Naive thymus-derived CD4-positive, alpha-beta T cell (primary cell): Measurements from ENCODE around the gene CEP43. TPM values are rescaled to one million over a fixed set of nuclear protein-coding genes. Genes with fewer than 3 reads are reported as not detected.

ENCODE experiments used
- ATAC-seq: fragments of 150-1000 bp; cut with Tn5 transposase; 2 replicates; pipeline ENCODE4 v1.10.0; 2021; ENCODE audit warnings: mild to moderate bottlenecking, moderate library complexity
- CTCF ChIA-PET: fragments of 350-600 bp; sonication (Branson Sonifier 250); formaldehyde crosslinking; loops from one replicate; lab custom pipeline; 2021; ENCODE audit warnings: antibody characterized with exemption; lab: Charles Lee
- POLR2A ChIA-PET: fragments of 350-600 bp; sonication (Branson Sonifier 250); formaldehyde crosslinking; loops from one replicate; lab custom pipeline; 2021; ENCODE audit warnings: antibody characterized with exemption, inconsistent platforms; lab: Charles Lee
- DNase-seq, 9 donors: peaks; one replicate each; pipeline versions ENCODE4 v3.0.0 to v3.0.0-alpha.2; 2020 to 2022; ENCODE audit warnings: mixed read lengths in 1 of 9
- H3K27ac ChIP-seq: one replicate; pipeline ENCODE4 v1.7.0; 2013; ENCODE audit warnings: mild to moderate bottlenecking, low read depth, low read length, moderate library complexity
- H3K27me3 ChIP-seq, 2 donors: one replicate each; pipeline ENCODE4 v1.7.0; 2013; ENCODE audit warnings: low read length in 2 of 2, mild to moderate bottlenecking in 2 of 2, moderate library complexity in 2 of 2; ENCODE audit not compliant: control insufficient read depth in 2 of 2, insufficient read depth in 2 of 2
- H3K36me3 ChIP-seq, 3 experiments: 1 replicate in 2 of 3; 2 replicates in 1 of 3; pipeline ENCODE4 v1.7.0; 2013; ENCODE audit warnings: low read length in 3 of 3, mild to moderate bottlenecking in 3 of 3, moderate library complexity in 1 of 3; ENCODE audit not compliant: insufficient read depth in 3 of 3, control insufficient read depth in 2 of 3
- H3K4me1 ChIP-seq, 2 donors: one replicate each; pipeline ENCODE4 v1.7.0; 2013; ENCODE audit warnings: low read length in 2 of 2, mild to moderate bottlenecking in 2 of 2, moderate library complexity in 1 of 2; ENCODE audit not compliant: control insufficient read depth in 2 of 2, insufficient read depth in 2 of 2
- H3K4me3 ChIP-seq: 2 replicates; pipeline ENCODE4 v1.7.0; 2013; ENCODE audit warnings: mild to moderate bottlenecking, low read length
- H3K9me3 ChIP-seq, 3 experiments: 1 replicate in 2 of 3; 2 replicates in 1 of 3; pipeline ENCODE4 v1.7.0; 2013; ENCODE audit warnings: low read length in 3 of 3; ENCODE audit not compliant: control insufficient read depth in 2 of 3
- H3K27ac Mint-ChIP-seq, 9 donors: one replicate each; pipeline ENCODE4 v1.8.0; 2020 to 2022; ENCODE audit warnings: mixed read lengths in 9 of 9, mild to moderate bottlenecking in 8 of 9, moderate library complexity in 5 of 9, inconsistent platforms in 2 of 9
- H3K27me3 Mint-ChIP-seq, 5 donors: one replicate each; pipeline ENCODE4 v1.8.0; 2021 to 2022; ENCODE audit warnings: mixed read lengths in 5 of 5, mild to moderate bottlenecking in 1 of 5
- H3K36me3 Mint-ChIP-seq, 5 donors: one replicate each; pipeline ENCODE4 v1.8.0; 2020 to 2022; ENCODE audit warnings: mixed read lengths in 5 of 5, mild to moderate bottlenecking in 3 of 5, inconsistent platforms in 1 of 5
- H3K4me1 Mint-ChIP-seq, 7 donors: one replicate each; pipeline ENCODE4 v1.8.0; 2020 to 2022; ENCODE audit warnings: mixed read lengths in 7 of 7, mild to moderate bottlenecking in 3 of 7, inconsistent platforms in 1 of 7
- H3K4me3 Mint-ChIP-seq, 10 donors: one replicate each; pipeline ENCODE4 v1.8.0; 2020 to 2022; ENCODE audit warnings: mild to moderate bottlenecking in 10 of 10, mixed read lengths in 10 of 10, moderate library complexity in 6 of 10, inconsistent platforms in 2 of 10
- H3K9me3 Mint-ChIP-seq, 11 donors: one replicate each; pipeline ENCODE4 v1.8.0; 2020 to 2022; ENCODE audit warnings: mixed read lengths in 11 of 11, mild to moderate bottlenecking in 4 of 11, inconsistent platforms in 1 of 11, moderate library complexity in 1 of 11
- intact Hi-C, 2 donors: fragments of 100-400 bp; cut with micrococcal nuclease; formaldehyde crosslinking; loops; one replicate each; pipeline ENCODE4 v1.15.1; 2023
- polyA plus RNA-seq, 2 donors: library from polyadenylated mRNA; unstranded; fragments of 300-500 nt; fragmentation: Illumina TruSeq; gene quantifications; one replicate each; pipeline ENCODE4 v1.2.3, GENCODE V29; 2021
- total RNA-seq, 6 experiments: library from RNA in 5 of 6; stranded (reverse) in 5 of 6; gene quantifications; 1 replicate in 5 of 6; 2 replicates in 1 of 6; pipeline ENCODE4 v1.2.3 and lab custom pipeline; 2021 to 2026

CEP43 gene
- total and polyA plus RNA-seq, 7 experiments from 2014 or later: 3.3 to 17.6 (median 11.6) TPM

DNA sequence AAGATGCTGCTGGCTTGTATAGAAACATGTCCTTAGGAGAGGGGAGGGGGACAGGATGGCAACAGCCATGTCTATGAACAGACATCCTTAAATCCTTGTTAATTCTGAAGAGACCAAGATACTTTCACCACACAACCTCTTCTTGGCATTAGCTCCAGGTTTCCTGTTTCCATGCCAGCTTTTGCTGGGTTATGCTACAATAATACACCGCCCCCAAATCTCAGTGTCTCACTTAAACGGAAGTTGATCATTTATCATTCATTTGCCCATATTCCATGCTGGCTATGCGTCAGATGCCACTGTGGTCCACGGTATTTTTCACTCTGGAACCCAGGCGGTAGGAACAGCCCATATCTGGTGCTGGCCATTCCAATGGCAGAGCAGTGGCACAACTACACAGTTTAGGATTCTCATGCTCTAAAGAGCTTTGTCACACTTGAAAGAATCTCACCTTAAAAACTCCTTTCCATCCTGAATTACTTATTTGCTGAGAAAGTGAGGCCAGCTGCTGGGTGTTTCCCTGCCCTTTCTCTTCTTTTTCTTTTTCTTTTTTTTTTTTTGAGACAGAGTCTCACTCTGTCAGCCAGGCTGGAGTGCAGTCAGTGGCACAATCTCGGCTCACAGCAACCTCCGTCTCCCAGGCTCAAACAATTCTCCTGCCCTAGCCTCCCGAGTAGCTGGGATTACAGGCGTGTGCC lies 39.1 kb upstream of the CEP43 start:
- intact Hi-C loops: loop anchor here (1.0 to 10.0 kb wide), 9 partner anchors 9 to 705 kb away; partner anchors contain the start of gene RPS6KA2 (in 1 of the 2)
- POLR2A ChIA-PET: interaction anchor here (0.7 to 16.2 kb wide), 13 partner anchors 9 to 333 kb away, joined by 3 to 245 read pairs (median 8); partner anchors contain the start of genes CEP43 and RPS6KA2
- H3K4me3 ChIP-seq: peak overlapping the region; percentile 47

DNA sequence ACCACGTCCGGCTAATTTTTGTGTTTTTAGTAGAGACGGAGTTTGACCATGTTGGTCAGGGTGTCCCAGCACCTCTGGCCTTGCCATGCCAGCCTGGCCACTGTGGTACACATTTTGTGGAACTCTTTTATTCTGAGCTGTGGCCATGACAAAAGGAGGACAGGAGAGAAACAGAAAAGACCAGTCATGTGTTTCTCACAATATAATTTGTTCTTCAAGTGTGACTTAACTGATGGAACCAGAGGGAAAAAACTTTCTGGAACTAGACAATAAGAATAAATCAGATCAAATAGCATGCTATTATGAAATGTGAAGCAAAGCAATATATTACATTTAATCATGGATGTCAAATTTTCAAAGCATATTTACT lies 38.6 kb upstream of the CEP43 start:
- peaks cover 32 to 46% (median 37%) of the 10 kb centered on the region in 7 donors for H3K4me1 Mint-ChIP-seq
- H3K27ac Mint-ChIP-seq: peak overlapping the region; percentile 95 to 99 (median 98)
- H3K4me3 Mint-ChIP-seq: peak overlapping the region in 3 of 10 donors; percentile 87 to 98 (median 90)
- H3K4me3 ChIP-seq: no peak overlapping the region
- peak overlapping the region; percentile 92 for H3K27ac ChIP-seq
- H3K36me3 Mint-ChIP-seq: peaks cover 0 to 20% (median 3%) of the 10 kb centered on the region in 5 donors
- H3K9me3 ChIP-seq: no peaks in the 10 kb centered on the region
- POLR2A ChIA-PET: interaction anchor here (0.9 to 16.2 kb wide), 8 partner anchors 9 to 333 kb away, joined by 3 to 245 read pairs (median 12); partner anchors contain the start of genes CEP43 and RPS6KA2
- DNase-seq: no peak
- peaks cover 31 to 33% of the 10 kb centered on the region in 2 donors for H3K4me1 ChIP-seq
- no peak for ATAC-seq
- no peaks in the 10 kb centered on the region for H3K27me3 Mint-ChIP-seq
- no peaks in the 10 kb centered on the region for H3K27me3 ChIP-seq
- peaks cover 0 to 8% (median 0%) of the 10 kb centered on the region in 3 experiments for H3K36me3 ChIP-seq
- peaks cover 0 to 24% (median 10%) of the 10 kb centered on the region in 11 donors for H3K9me3 Mint-ChIP-seq
- intact Hi-C loops: loop anchor here in 1 of 2 donors (10.0 kb wide), 1 partner anchor 706 kb away; no protein-coding TSS in a partner anchor
- CTCF ChIA-PET: interaction anchor here (3.2 kb wide), 1 partner anchor 28 kb away, joined by 26 read pairs; no protein-coding TSS in a partner anchor

More for the DNA sequence above, 39.1 kb upstream of the CEP43 start:
- ATAC-seq (no peak), DNase-seq (no peak)
- Histone ChIP-seq H3K36me3 (peaks cover 0 to 9% (median 0%) of the 10 kb centered on the region in 3 experiments), H3K4me1 (peaks cover 31 to 33% of the 10 kb centered on the region in 2 donors), H3K27ac (peak overlapping the region; percentile 92), H3K9me3 (no peaks in the 10 kb centered on the region), H3K27me3 (no peaks in the 10 kb centered on the region)
- Mint-ChIP-seq H3K9me3 (peaks cover 0 to 25% (median 8%) of the 10 kb centered on the region in 11 donors), H3K27ac (peak overlapping the region; percentile 95 to 99 (median 98)), H3K4me3 (peak overlapping the region; percentile 82 to 99 (median 96)), H3K27me3 (no peaks in the 10 kb centered on the region), H3K36me3 (peaks cover 0 to 22% (median 4%) of the 10 kb centered on the region in 5 donors), H3K4me1 (peaks cover 35 to 50% (median 41%) of the 10 kb centered on the region in 7 donors)
- CTCF ChIA-PET: interaction anchor here (3.2 kb wide), 1 partner anchor 28 kb away, joined by 26 read pairs; no protein-coding TSS in a partner anchor

DNA sequence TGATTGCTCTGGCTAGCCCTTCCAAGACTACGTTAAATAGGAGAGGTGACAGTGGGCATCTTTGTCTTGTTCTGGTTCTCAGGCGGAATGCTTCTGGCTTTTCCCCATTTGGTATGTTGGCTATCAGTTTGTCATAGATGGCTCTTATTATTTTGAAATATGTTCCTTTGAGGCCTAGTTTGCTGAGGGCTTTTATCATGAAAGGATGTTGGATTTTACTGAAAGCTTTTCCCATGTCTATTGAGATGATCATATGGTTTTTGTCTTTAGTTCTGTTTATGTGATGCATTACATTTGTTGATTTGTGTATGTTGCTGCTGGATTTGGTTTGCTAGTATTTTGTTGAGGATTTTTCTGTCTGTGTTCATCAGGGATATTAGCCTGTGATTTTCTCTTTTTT lies 32.9 kb upstream of the CEP43 start:
- H3K4me3 ChIP-seq: no peak overlapping the region
- Mint-ChIP-seq H3K9me3 (peaks cover 4 to 32% (median 17%) of the 10 kb centered on the region in 11 donors), H3K27ac (peak overlapping the region in 3 of 9 donors; percentile 33 to 84 (median 54)), H3K4me1 (peaks cover 15 to 42% (median 20%) of the 10 kb centered on the region in 7 donors), H3K36me3 (peaks cover 5 to 54% (median 15%) of the 10 kb centered on the region in 5 donors), H3K27me3 (no peaks in the 10 kb centered on the region), H3K4me3 (peak overlapping the region in 1 of 10 donors; percentile 27)
- H3K27ac ChIP-seq: no peak overlapping the region
- H3K27me3 ChIP-seq: no peaks in the 10 kb centered on the region
- DNase-seq (no peak), ATAC-seq (no peak)
- CTCF ChIA-PET: interaction anchor here (0.7 kb wide), 1 partner anchor 251 kb away, joined by 4 read pairs; no protein-coding TSS in a partner anchor
- H3K4me1 ChIP-seq: peaks cover 6 to 21% of the 10 kb centered on the region in 2 donors
- intact Hi-C loops: loop anchor here in 1 of 2 donors (10.0 kb wide), 1 partner anchor 711 kb away; no protein-coding TSS in a partner anchor
- no peaks in the 10 kb centered on the region for H3K36me3 ChIP-seq
- no peaks in the 10 kb centered on the region for H3K9me3 ChIP-seq
- POLR2A ChIA-PET: interaction anchor here (12.8 kb wide), 1 partner anchor 10 kb away, joined by 245 read pairs; the partner anchor contains the start of gene RNASET2

DNA sequence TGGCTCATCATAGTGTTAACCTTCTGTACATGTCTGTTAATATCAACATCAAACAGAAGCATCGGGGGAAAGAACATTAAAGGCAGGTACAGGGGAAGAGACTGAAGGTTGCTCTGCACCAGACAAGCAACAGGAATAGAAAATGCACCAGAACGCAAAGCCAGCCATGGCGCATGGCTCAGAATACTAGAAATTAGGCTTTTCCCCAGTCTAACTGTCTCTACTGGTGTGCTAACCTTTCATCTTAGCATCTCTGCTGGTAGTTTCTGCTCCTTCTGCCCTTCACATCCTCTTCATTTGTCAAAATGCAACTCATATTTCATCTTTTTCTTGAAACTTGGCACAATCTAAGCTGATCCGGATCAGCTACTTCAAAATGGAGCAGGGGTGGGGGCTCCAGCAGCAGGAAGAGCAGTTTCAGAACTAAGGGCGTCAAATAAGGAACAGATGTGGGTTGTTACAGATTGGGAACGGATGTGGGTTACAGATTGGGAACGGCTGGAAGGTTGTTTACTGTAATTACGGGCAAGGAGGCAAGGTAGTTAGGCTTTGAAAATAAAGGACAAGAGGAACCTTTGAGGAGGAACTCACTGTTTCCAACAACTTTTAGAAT lies 29.7 kb upstream of the CEP43 start:
- ChIA-PET CTCF (no interaction called here), POLR2A (interaction anchor here (0.9 to 12.8 kb wide), 4 partner anchors 10 to 150 kb away, joined by 3 to 245 read pairs (median 3); partner anchors contain the start of gene RNASET2)
- intact Hi-C loops: loop anchor here (1.0 to 10.0 kb wide), 3 partner anchors 10 to 715 kb away; no protein-coding TSS in a partner anchor
- Histone ChIP-seq H3K27me3 (no peaks in the 10 kb centered on the region), H3K9me3 (no peaks in the 10 kb centered on the region), H3K4me1 (peaks cover 6 to 27% of the 10 kb centered on the region in 2 donors), H3K36me3 (no peaks in the 10 kb centered on the region), H3K4me3 (no peak overlapping the region), H3K27ac (peak overlapping the region; percentile 62)
- peak; percentile 68 for ATAC-seq
- peak overlapping the region; percentile 55 to 87 (median 74) for H3K4me3 Mint-ChIP-seq
- peaks cover 6 to 61% (median 15%) of the 10 kb centered on the region in 5 donors for H3K36me3 Mint-ChIP-seq
- H3K27me3 Mint-ChIP-seq: no peaks in the 10 kb centered on the region
- peak overlapping the region; percentile 71 to 94 (median 87) for H3K27ac Mint-ChIP-seq
- H3K4me1 Mint-ChIP-seq: peaks cover 16 to 74% (median 20%) of the 10 kb centered on the region in 7 donors
- H3K9me3 Mint-ChIP-seq: peaks cover 3 to 20% (median 10%) of the 10 kb centered on the region in 11 donors
- peak in 4 of 9 donors; percentile 31 to 70 (median 54) for DNase-seq

DNA sequence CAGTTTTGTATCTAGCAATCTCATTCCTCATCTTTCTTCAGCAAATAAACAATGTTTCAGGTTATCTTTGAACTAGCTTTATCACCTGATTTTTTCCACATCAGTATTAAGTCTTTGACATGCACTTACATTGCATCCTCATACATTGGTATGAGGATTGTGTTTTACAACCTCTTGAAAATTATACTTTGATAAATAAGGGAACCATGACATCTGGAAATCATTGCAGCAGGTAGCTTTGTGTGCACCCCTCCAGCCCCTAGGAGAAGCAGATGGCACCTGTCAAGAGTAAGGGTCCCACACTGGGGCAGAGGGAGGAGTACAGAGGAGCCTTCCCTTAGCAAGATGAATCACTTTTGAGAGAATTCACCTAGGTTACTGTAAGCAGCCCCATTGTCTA lies 29.1 kb upstream of the CEP43 start:
- peak overlapping the region; percentile 62 for H3K27ac ChIP-seq
- CTCF ChIA-PET: no interaction called here

More for the DNA sequence above, 29.1 kb upstream of the CEP43 start:
- peaks cover 10 to 61% (median 15%) of the 10 kb centered on the region in 5 donors for H3K36me3 Mint-ChIP-seq
- peak overlapping the region; percentile 71 to 94 (median 87) for H3K27ac Mint-ChIP-seq
- H3K4me3 Mint-ChIP-seq: peak overlapping the region in 9 of 10 donors; percentile 38 to 87 (median 63)
- H3K27me3 Mint-ChIP-seq: no peaks in the 10 kb centered on the region
- POLR2A ChIA-PET: interaction anchor here (0.9 to 12.8 kb wide), 4 partner anchors 9 to 150 kb away, joined by 3 to 245 read pairs (median 3); partner anchors contain the start of gene RNASET2
- Histone ChIP-seq H3K36me3 (no peaks in the 10 kb centered on the region), H3K27me3 (no peaks in the 10 kb centered on the region), H3K4me3 (no peak overlapping the region), H3K9me3 (no peaks in the 10 kb centered on the region), H3K4me1 (peaks cover 6 to 27% of the 10 kb centered on the region in 2 donors)
- ATAC-seq (no peak), DNase-seq (no peak)
- H3K4me1 Mint-ChIP-seq: peaks cover 16 to 75% (median 20%) of the 10 kb centered on the region in 7 donors
- intact Hi-C loops: no loop called here
- peaks cover 3 to 17% (median 10%) of the 10 kb centered on the region in 11 donors for H3K9me3 Mint-ChIP-seq
